ENCODE data around the gene LHX2.

GRCh38 chr9:124068251-124068650, 56.7 kb downstream of the LHX2 start:
- TF ChIP-seq CTCF (IDR thresholded peaks at IDR 0.05) = no peak
- no peak for TF ChIP-seq POLR2A (IDR thresholded peaks at IDR 0.05)
